HG03108 (cell line): ENCODE results near the gene CIC.
"Not testable (repeated sequence)": the region's sequence is repeated elsewhere in the genome, so short reads cannot be mapped to it uniquely, and the experiment has no call there.

Experiments
- ATAC-seq: cut with Tn5 transposase; IDR thresholded peaks from one replicate; pipeline ENCODE4 v1.9.1; 2021; ENCODE audit warnings: moderate library complexity; ENCODE audit not compliant: unreplicated experiment

Gene CIC

DNA sequence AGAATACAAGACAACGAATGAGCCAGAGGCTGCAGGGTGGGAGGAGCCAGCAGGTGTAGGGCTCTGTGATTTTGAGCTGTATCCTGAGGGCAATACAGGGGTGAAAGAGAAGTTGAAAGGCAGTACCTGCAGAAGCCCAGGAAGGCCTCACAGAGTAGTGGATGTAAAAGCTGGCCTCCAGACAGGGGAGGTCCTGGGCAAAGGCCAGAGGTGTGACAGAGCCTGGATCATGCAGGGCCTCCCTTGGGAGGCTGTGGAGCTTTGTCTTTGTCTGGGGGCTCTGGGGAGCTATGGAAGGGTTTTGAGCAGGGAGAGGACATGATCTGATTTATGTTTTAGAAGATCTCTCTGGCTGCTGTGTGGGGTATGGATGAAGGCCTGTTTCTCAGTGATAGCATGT lies 59.1 kb downstream of the CIC start:
- ATAC-seq, result no peak

DNA sequence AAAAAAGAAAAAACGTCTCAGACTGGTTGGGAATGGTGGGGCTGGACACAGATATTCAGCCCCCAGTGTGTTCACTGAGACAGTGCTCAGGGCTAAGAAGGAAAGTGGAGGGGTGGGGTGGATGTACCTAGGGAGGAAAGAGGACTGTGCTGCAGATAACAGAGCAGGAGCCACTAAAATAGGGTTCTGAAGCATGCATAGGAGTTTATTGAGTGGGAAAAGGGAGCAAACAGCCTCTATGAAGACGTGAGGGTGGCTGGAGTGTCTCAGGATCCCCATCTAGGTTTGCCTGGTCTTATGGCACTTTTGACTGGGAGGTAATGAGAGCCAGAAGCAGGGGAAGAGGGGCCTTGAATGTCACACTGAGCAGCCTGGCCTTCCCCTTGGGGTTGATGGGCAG lies 59.8 kb downstream of the CIC start:
- ATAC-seq, result no peak

DNA sequence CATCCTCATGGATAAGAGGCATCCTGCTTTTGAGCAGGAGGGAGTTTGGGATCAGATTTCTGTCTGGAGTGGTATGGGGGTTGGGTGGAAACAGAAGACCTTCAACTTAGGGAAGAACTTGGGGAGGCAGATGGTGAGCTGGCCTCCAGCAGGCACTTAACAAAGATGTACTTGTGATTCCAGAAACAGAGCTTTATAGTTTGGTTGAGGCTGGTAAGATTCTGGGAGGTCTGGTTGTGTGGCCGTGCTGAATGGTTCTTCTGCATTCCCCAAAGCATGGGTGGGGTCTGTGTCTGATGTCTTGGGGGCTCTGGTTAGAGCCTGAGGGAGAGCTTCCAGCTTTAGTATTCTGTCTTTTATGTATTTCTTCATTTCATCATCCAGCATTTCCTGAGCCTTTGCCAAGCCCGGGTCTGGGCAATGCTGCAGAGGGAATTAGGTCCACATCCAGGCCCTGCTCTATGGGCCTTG lies 61.2 kb downstream of the CIC start:
- no peak for ATAC-seq

DNA sequence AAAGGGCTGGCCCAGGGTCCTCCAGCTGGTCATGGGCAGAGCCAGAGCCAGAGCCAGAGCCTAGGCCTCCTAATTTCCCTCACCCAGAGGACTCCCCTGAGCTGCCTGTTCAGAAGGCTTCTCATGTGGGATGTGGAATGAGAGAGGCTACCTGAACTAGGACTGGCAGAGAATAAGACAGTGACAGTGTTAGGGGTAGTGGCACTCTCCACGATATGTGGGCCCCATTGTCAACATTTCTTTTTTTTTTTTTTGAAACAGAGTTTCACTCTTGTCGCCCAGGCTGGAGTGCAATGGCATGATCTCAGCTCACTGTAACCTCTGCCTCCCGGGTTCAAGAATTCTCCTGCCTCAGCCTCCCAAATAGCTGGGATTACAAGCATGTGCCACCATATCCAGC lies 62.3 kb downstream of the CIC start:
- ATAC-seq, result not testable (repeated sequence)

DNA sequence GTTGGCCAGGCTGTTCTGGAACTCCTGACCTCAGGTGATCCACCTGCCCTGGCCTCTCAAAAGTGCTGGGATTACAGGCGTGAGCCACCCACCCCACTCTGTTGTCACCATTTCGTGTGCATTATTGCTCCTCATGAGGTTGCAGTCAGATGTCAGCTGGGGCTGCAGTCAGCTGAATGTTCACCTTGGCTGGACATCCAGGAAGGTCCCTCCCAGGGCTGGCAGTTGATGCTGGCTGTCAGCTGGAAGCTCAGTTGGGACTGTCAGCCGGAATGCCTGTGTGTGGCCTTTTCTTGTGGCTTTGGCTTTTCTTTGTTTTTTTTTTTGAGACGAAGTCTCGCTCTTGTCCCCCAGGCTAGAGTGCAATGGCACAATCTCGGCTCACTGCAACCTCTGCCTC lies 63.0 kb downstream of the CIC start:
- ATAC-seq, result no peak

DNA sequence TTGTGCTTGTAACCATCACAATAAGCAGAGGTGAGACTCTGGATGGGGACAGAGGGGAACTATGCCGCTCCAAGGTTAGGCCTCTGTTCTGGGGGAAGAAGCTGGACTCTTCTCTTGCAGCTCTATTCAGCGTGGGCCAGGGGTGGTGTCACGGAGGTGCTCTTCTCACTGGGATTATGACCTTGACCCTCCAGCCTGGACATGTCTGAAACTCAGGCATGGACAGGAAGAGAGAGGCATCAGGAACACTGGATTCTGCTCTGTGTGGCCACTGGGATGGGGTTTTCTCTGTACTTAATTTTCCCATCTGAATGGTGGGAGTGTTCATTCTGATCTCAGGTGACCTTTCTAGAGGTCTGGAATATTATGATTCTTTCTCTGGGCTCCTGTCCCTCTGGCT lies 64.0 kb downstream of the CIC start:
- no peak for ATAC-seq

DNA sequence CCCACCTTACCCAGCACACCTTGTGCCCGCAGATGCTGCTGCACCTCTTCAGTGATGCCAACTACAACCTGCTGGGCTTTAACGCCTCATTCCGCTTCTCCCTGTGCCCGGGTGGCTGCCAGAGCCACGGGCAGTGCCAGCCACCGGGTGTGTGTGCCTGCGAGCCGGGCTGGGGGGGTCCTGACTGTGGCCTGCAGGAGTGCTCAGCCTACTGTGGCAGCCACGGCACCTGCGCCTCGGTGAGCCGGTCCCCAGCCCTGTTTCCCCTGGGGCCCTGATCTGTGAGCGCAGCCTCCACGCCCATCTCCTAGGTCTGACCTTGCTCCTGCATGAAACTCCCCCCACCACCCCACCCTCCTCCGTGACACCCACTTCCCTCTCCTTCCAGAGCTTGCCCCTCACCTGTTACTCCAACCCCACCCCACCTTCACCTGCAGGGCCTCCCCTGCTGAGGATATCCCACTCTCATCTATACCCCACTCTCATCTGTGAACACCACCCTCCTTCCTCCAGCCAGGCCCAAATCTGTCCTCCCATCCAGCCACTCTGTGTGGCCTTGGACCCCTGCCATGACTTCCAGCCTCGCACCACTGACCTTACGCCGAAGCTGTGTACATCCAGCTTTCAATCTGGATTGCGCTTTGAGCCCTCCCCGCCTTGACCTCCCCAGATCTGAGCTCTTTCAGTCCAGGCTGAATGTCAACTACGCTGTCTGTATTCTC lies 65.1 kb downstream of the CIC start:
- no peak for ATAC-seq

DNA sequence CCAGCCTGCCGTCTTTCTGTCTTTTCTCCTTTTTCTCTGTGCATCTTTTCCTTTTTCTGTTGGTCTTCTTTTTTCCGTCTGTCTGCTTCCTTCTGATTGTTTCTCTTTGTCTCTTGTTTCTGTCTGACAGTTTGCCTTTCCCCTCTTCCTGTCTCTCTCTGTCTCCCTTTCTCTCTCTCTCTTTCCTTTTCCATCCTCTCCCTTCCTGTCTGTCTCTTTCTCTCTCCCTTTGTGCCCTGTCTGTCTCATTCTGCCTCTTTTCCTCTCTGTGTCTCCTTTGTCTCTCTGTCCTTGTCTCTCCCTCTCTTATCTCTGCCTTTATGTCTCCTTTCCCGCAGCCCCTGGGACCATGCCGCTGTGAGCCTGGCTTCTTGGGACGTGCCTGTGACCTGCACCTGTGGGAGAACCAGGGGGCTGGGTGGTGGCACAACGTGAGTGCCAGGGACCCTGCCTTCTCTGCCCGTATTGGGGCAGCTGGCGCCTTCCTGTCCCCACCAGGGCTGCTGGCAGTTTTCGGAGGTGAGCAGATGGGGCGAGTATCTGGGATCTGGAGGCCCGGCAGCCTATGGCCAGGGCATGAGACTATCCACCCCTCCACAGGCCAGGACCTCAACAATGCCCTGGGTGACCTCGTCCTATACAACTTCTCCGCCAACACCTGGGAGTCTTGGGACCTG lies 65.8 kb downstream of the CIC start:
- no peak for ATAC-seq

DNA sequence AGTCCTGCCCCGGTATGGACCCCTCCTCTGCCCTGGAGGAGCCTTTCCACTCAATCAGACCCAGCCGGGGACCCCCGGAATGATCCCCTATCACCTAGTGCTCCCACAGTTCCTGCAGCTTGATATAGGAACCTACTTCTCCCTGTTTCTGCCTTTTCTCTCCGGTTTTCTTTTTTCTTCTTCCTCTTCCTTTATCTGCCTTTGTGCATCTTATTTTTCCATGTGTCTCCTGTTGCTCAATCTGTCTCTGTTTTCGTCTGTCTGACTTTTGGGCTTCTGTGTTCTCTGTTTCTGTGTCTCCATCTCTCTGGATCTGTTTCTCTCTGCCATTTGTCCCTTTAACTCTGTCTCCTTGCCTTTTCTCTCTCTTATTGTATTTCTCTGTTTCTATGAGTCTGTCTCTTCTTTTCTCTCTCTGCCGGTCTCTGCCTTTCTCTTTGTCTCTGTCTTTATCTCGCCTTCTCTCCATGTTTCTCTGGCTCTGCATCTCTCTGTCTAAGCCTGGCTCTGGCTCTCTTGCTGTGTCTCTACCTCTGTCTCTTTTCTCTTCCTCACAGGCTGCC lies 66.4 kb downstream of the CIC start:
- ATAC-seq, result no peak

DNA sequence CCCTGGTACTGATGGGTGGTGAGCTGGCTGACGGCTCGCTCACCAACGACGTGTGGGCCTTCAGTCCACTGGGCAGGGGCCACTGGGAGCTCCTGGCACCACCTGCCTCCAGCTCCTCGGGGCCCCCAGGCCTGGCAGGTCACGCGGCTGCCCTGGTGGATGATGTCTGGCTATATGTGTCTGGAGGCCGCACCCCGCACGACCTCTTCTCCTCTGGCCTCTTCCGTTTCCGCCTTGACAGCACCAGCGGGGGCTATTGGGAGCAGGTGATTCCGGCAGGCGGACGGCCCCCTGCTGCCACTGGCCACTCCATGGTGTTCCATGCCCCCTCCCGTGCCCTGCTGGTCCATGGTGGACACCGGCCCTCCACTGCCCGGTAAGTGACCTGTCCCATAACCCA lies 66.9 kb downstream of the CIC start:
- no peak for ATAC-seq

DNA sequence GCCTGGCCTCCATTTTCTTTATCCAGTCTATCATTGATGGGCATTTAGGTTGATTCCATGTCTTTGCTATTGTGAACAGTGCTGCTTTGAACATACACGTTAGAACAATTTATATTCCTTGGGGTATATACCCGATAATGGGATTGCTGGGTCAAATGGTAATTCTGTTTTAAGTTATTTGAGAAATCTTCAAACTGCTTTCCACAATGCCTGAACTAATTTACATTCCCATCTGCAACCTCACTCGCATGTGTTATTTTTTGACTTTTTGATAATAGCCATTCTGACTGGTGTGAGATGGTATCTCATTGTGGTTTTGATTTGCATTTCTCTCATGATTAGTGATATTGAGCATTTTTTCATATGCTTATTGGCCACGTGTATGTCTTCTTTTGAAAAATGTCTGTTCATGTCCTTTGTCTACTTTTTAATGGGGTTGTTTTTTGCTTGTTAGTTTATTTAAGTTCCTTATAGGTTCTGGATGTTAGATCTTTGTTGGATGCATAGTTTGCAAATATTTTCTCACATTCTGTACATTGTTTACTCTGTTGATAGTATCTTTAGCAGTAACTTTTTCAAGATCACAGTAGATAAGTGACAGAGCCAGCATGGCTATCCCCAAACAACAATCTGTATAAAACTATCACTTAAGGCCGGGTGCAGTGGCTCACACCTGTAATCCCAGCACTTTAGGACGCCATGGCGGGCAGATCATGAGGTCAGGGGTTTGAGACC lies 70.2 kb downstream of the CIC start:
- ATAC-seq, result not testable (repeated sequence)

DNA sequence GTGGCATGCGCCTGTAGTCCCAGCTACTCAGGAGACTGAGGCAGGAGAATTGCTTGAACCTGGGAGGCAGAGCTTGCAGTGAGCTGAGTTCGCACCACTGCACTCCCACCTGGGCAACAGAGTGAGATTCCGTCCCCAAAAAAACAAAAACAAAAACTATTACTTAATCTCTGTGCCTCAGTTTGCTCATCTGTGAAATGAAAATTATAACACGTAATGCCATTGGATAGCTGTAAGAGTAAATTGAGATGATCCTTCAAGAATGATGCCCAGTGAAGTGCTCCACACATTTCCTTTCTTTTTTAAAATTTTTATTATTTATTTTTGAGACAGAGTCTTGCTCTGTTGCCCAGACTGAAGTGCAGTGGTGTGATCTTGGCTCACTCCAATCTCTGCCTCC lies 70.9 kb downstream of the CIC start:
- not testable (repeated sequence) for ATAC-seq

DNA sequence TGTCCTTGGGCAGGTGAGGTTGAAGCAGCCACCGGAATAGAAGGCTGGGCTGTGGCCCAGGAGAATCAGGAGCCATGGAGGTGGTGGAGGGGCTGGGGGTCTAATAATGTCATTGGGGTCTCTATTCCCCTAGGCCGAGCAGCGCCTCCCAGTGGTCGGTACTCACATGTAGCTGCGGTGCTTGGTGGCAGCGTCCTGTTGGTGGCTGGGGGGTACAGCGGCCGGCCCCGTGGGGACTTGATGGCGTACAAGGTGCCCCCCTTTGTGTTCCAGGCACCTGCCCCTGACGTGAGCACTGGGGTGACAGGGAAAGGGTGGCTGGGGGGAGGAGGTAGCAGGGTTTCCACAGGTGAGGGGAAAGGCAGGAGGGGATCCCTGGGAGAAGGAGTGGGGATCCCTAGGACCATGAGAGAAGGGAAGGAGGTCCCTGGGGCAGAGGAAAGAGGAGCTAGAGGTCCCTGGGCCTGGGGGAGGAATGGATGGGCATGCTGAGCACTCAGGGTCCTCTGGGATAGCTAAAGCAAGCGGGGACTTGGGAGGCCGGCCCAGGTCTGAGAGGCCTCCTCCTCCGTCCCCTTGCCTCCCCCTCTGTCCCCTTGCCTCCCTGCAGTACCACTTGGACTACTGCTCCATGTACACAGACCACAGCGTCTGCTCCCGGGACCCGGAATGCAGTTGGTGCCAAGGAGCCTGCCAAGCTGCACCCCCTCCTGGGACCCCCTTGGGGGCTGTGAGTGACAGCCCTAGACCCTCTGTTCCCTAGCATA lies 74.5 kb downstream of the CIC start:
- ATAC-seq, result no peak

DNA sequence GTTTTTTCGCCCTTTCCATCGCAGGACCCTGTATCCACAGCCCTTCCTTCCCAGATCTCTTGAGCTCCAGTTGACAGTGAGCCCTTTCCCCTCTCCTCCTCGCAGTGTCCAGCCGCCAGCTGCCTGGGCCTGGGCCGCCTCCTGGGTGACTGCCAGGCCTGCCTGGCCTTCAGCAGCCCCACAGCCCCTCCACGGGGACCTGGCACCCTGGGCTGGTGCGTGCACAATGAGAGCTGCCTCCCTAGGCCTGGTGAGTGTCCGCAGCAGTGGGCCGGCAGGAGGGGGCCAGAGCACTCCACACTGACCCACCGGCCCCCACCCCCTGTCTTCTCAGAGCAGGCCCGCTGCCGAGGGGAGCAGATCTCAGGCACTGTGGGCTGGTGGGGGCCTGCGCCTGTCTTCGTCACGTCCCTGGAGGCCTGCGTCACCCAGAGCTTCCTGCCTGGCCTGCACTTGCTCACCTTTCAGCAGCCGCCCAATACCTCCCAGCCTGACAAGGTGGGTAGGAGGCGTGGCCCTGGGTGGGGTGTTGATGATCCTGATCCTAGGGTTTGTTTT lies 75.4 kb downstream of the CIC start:
- no peak for ATAC-seq
